ENCODE data around the gene TNFRSF1A.
"Not testable (repeated sequence)": the region's sequence is repeated elsewhere in the genome, so short reads cannot be mapped to it uniquely, and the experiment has no call there.

Gene TNFRSF1A

DNA sequence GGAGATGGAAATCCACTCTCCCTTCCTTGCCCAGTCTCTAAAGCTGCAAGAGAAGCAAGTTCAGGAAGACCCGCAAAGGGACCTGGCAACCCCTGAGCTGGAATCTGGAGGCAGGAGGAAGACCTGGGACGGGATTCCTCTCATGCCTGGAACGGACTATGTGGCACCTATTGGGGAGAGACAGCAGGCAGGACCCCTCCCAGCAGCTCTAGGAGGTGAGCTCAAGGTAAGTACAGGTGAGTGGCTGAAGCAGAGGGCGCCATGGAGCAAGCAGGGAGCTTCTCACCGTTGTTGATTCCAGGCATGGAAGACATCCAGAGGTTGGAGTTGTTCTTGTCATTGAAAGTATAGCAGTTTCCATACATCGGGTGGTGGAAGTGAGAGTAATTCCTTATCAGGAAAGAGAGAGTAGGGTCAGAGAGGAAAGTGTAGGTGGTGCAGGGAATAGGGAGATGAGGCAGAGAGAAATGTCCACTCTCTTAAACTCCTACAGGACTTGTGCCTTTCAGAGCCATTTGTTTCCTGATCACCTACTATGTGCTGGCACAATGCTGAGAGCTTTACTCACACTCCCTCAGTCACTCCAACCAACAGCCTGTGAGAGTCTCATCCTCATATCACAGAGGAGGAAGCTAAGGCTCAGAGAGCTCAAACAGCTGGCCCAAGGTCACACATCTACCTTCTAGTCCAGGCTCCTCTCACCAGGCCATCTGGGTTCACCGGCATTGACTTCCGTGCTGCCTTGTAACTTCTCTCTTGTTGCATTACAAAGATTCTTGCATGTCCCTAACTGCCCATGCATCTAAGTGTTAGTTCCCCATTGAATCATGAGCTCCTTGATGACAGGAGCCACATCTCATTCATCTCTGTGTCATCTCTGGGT is 13.9 kb upstream of the TNFRSF1A start:
- DNase-seq: no peak

DNA sequence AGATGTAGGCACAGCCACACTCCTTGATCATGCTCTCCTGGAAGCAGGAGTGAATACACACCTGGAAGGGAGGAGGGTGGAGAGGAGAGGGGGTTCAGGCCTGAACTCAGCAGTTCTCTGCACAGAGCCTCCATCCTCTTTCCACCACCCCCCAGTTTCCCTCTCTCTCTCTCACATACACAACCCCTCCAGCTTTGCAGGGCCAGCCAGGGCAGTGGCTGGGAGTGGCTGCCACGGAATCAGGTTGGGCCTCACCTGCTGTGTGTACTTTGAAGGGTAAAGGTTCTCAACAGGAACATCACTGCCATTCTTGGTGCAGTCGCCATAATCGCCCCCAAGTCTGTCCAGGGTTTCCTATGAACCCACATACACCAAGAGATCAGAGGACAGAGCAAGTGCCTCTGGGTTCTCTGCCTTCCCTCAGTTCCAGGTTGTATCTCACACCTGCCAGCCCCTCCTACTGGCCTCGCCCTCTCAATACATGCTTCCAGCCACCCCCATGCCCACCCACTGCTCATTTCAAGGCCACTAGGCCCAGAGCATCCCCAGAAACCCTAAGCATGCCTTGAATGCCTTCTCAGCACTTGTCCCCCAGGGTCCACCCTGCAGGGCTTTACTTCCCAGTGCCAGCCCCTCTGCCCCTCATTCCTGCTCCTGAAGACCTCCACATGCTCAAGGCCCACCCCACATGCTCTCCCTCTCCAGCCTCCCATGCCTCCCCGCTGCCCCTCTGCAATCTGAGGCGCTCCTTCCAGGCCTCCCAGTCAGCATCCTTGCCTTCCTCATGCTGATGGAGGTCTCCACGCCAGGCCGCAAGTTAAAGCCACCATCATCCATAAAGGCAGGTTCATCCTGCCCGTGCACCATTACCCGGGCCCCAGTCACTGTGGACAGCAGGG is 12.9 kb upstream of the TNFRSF1A start:
- DNase-seq: no peak

DNA sequence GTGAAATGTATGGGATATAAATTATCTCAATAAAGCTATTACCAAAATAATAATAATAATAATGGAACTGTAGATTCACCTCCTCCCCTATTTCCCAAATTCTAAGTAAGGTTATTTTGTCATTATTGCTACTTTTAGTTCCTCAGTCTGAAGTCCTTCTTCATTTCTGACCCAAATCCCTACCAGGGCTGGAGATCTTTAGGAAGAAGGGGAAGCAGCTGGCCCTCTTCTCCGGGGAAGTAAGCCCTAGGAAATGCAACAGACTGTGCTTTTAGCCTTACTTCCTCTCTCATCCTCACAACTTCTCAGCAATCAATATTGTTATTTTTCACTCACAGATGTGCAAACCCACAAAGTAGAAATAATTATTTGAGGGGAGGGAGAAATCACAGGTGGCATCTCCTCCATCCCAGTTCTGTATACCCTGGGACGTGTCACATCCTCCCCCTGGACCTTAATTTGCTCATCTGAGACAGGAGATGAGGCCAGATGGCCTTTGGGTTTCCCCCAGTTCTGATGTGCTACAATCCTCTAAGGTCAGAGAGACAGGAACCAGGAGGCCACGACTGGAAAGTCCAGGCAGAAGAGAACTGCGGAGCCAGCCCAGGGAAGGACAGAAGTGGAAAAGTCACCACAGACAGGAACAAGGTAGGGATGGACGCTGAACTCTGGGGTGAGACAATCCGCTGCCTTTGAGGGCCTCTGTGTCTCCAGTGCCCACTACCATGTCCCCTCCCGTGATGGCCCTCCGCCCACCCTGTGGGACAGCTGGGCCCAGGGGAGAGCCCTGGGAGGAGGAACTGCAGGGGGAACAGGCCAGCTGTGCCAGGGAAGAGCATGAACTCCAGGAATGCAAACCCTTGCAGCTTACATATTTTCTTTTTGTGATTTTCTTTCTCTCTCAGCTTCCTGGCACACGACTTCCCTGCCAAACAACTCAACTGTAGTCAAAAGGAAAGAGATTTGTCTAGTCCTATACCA is 10.6 kb upstream of the TNFRSF1A start:
- DNase-seq: no peak

DNA sequence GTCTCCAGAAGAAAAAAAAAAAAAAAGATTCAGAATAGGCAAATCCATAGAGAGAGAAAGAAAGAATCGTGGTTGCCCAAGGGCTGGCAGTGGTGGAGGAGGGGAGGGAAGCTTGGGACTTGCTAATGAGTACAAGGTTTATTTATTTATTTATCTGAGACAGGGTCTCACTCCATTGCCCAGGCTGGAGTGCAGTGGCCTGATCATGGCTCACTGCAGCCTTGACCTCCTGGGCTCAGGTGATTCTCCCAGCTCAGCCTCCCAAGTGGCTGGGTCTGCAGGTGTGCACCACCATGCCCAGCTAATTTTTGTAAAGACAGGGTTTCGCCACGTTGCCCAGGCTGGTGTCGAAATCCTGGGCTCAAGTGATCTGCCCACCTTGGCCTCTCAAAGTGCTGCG is 9.7 kb upstream of the TNFRSF1A start:
- no peak for DNase-seq

DNA sequence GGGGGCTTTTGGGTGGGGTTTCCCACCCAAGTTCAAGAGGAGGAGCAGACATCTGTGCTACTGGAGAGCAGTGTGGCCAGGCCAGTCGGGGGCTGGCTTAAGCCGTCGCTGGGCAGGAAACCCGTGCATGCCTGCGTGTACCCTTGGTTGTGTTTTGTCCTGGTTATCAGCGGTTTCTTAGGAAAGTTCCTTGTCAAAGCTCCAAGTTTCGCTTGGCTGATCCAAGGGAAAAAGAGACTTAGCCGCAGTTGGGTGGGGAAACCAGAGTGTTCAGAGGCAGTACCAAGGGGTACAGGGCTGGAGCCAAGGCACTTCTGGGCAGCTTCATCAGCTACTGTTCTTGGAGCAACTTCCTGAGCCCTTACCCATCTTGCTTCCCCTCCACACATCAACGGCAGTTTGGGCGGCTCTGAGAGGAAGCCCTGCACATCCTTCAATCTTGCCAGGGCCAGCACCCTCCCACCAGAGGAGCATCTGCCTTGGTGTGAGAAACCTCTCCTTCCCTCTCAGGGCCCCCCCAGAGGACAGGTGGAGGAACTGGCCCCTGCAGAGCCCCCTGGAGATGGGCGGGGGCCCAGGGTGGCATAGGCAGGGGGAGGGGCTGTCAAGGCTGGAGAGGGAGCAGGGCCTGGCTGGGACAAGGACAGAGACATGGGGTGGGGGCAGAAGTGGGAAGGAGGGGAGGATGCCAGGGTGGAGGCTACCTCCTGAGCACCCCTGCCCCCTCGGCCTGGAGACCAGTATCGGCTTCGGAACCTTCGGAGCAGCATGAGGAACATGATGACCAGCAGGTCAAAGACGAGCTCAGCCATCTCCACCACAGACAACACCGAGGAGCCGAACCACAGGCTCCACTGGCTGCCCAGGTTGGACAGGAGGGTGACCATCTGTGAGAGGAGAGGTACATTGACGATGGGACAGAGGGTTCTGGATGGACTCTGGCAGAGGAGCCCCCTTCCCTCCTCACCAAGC is 5.8 kb upstream of the TNFRSF1A start:
- no peak for DNase-seq

DNA sequence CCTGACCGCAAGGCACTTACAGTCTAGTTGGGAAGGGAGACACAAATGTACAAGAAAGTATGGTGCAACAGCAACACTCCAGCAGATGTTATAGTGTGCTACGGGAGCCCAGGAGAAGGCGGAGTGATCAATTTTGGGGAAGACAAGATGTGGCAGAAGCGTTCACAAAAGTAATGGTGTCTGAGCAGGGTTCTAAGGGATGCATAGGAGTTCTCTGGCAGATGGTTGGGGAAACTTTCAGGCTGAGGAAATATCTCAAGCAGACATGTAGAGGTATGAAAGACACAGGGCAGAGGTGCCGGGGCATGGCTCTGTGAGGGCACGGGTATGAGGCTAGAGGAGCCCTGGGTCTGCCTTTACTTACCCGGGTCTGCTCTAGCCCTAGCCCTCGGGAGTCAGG is 5.1 kb upstream of the TNFRSF1A start:
- no peak for DNase-seq

DNA sequence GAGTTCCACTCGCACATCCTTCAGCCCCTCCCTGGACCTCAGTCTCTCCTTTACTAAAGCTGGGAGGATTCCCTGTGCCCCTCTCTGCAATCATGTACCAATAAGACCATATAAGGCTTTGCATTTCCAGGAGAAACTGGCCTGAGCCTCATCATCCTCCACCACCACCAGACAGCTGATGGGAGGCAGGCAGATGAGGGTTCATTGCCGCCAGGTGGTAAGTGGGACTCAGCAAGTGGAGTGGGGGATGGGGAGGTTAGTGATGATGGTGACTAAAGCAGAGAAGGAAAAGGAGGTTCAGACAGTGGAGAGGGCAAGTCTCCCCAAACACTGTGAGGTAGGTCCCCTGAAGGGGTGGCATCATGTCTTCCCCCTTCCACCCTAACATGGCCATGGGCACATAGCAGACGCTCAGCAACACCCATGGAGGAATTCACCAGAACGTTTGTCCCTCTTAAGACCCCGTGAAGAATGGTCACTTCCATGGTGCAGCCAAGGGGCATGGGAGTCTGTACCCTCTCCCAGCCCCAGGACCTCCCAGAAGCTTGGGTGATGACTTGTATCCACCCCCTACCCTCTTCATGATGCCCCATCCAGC is 4.5 kb upstream of the TNFRSF1A start:
- no peak for DNase-seq

DNA sequence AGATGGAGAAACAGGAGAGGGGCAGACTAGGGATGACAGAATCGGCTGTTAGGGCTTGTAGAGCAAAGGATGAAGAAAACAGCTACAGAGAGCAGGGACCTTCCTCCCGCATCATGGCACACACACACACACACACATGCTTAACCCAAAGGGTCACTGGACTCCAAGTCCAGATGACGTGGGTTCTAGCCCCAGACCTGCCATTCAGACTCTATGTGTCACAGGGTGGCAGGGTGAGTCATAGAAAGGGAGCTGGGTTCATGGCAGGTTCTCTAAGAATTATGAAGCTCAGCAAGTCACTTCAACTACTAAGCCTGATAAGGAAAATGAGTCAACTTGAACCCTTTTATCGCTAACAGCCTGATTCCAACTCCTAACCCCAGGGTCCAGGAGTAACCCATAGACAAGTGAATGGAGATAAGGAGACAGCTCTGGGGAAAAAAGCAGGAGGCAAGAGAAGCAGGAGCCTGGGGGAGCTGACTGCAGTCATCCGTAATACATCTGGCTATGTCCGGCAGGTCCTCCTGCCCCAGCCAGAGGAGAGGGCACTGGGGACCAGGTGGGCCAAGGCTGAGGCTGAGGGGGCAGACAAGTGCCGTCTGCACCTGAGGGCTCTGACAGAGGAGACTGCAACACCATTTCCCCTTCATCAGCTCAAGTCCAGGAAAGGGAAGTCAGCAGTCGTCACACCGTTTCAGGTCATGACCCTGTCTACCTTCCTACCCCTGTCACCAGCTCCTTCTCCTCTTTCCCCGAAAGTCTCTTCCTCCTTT is 3.6 kb upstream of the TNFRSF1A start:
- DNase-seq: no peak

DNA sequence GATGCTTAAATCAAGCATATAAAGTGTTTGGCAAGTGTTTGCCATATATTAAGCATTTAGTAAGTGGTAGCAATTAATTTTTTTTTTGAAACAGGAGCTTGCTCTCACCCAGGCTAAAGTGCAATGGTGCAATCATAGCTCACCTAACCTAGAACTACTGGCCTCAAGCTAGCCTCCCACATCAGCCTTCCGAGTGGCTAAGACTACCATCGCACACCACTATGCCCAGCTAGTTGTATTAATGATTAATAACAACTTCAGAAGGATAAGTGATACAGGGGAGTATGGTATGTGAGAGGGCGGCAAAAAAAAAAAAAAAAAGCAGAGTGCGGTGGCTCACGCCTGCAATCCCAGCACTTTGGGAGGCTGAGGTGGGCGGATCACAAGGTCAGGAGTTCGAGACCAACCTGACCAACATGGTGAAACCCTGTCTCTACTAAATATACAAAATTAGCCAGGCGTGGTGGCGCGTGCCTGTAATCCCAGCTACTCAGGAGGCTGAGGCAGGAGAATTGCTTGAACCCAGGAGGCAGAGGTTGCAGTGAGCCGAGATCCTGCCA is 2.3 kb upstream of the TNFRSF1A start:
- not testable (repeated sequence) for DNase-seq

DNA sequence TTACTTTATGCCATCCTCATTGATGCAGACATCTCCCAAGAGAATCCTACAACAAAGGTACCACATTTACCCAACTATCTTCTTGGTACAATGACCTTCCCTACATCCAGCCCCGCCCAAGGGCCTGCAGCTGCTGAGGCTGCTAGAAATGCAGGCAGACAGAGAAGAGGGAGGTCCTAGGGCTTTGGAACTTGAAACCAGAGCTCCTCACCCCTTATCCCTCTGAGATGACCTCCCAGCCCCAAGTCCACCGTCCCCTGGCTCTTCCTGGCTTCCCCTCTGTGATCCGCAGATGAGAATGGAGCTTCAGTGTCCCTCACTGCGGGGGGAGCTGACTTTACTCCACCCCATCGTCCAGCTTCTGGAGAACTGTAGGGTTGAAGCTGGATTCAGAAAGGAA is 1.6 kb upstream of the TNFRSF1A start:
- DNase-seq: no peak

DNA sequence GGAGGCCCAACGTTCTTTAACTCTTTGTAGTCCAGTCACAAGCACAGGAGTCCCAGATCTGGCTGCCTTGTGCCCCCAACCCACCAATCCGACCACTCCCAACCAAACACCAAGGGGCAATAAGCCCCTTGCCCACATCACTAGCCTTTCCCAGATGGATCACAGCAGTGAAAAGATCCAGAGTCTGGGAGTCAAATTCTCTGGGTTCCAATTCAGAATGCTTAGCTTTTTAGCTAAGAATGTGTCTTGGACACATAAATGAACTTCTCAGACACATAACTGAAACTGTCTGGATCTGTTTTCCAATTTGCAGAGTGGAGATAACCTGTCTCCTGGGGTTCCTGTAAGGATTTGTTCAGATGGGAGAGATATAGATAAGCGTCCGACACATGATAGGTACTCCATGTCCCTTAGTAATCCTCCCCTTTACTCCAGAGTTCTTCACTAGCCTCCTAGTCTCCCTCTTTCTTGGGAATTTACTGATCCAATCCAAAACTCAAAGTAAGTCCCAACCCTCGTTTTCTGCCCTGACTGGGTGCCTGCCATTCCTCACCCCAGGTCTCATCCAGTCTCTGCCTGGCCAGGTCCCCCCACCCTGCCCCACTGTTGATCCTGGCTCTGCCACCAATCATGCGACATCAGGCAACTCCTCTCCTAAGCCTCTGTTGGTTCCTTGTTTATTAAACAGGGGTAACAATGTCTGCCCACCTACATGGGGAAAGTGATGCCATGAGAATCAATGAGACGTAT is 439 bp upstream of the TNFRSF1A start:
- DNase-seq: no peak

DNA sequence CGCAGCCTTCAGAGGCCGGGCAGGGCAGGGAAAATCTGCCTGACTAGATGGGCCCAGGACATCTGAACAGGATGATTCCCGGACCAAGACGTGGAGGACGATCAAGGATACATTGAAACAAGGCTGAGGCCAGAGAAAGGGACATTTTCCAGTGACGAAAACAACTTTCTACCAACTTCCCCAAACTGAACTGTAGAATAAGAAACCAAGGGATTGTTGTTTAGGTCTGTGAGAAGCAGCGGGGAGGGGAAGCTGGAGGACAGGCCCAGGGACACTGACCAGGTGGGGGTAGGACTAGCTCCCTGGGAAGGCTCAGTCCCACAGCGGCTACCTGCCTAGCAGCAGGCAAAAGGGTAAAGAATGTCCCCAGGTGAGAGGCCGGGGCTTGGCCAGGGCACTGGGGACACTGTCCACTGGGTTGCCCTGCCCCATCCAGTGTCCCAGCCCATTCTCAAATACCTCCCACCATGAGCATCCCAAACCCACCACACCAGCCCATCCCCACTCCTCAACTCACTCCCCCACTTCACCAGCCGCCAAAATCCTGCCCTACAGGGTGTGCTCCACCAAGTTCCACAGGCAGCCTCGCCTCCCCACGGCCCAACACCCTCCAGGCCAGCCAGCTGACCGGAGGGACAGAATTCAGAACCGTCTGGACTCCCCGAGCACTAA is 995 bp downstream of the TNFRSF1A start:
- no peak for DNase-seq

DNA sequence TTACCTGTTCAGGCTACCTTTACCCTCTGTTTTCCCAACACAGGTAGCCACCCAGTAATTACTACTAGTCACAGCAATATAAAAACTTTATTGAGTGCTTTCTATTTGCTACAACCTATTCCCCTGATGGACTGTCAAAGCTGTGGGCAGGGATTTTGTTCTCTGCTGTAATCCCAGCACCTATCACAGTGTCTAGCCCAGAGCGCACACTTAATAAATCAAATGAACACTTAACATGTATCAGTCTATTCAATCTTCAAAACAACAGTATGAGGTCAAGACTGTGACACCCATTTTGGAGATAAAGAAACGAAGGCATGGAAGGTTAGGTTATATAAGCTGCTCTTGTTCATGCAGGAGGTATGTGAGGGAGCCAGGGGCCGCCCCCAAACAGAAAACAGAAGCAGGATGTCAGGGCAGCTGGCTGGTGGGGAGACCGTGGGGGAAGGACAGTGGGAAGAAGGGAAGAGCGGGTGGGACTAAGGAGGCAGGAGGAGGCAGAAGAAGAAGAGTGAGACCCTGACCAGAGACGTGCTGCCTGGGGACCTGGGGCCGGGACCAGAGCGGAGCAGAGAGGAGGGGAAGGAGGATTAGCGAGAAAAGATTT is 1.7 kb downstream of the TNFRSF1A start:
- DNase-seq: no peak

DNA sequence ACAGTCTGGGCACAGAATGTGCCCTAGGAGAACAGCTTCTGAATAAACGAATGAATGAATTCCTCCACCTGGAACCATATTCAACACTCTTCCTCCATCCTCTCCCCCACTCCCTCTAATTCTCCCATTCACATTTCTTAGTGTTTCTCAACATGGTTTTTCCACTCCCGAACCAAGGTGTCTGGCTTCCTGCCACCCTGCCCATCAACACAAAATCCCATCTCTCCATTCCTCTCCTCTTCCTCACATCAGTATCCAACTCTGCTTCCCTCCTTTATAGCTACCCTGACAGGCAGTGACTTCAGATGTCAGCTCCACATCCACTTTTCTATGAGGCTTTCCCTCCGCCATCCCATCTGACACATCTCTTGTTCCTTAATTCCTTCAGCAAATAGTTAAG is 2.9 kb downstream of the TNFRSF1A start:
- no peak for DNase-seq

DNA sequence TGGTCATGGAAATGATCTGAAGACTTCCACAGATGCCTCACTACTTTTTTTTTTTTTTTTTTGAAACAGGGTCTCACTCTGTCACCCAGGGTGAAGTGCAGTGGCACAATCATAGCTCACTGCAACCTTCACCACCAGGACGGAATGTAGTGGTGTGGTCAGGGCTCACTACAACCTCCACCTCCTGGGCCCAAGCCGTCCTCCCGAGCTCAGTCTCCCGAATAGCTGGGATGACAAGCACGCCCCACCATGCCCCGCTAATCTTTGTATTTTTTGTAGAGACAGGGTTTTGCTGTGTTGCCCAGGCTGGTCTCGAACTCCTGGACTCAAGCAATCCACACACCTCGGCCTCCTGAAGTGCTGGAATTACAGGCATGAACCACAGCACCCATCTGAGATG is 3.3 kb downstream of the TNFRSF1A start:
- not testable (repeated sequence) for DNase-seq

DNA sequence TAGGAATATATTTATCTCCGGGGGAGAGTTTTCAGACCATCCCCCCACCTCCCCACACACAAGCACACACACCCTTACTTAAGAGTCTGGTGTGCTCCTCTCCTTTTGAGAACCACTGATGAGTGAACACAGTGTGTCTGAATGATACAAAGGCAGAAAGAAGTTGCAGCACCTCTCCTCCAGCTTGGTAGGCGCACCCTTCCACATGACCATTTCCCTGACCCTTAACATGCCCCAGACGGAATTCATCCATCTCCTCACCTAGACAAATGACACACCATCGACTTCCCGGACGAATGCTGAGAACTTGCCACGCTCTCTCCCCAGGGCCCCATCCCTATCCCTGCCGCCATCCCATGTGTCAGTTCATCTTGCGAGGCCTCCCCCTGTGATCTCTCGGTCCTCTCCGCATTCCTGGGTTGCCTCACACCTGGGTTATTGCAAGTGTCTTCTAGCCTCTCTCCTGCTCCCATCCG is 3.9 kb downstream of the TNFRSF1A start:
- DNase-seq: no peak

DNA sequence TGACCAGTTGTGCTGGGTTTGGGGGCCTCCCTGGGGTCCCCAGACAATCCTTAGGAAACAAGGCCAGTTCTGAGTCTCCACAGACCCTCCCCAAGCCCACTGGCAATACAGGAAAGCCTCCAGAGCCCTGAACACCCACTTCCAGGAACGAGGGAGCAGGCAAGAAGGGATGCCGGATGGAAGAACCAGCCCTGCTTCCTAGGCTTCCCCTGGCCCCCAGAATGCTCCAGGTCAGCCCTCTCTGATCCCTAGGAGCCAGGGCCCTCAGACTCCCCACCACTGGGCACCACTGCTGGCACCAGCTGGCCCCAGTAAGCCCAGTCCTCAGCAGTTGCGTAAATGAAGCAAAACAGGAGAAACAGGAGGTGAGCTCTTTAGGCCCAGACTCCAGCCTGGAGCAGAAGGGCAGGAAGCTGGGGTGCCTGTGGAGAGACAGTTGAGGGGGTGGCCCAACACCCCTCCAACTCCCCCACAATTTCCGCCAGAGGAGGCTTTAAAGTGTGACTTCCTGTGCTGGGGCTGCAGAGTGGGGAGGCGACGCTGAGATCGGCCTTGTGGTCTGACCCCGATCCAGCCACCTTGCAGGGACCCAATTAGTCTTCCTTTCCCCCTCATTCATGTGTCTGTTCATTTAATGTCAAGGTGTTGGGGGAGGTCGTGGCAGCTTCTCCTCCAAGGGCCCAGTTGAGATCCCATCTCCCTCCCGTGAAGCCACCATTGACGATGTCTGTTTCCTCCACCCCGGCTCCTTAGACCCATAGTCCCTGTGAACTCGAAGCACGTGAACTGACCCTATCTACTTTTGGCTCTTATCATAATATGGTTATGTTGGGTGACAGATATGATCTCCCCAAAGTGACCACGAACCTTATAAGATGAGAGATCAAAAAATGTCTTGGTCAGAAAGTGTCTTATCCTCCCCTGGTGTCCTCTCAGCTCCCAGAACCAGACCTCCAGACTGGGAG is 4.7 kb downstream of the TNFRSF1A start:
- no peak for DNase-seq

Measured in NCI-H1092 treated with DMSO at 0.1 percent for 48 hours (cell line).